GM21528 (cell line): ENCODE results near the gene ATIC.
"Not testable (repeated sequence)": the region's sequence is repeated elsewhere in the genome, so short reads cannot be mapped to it uniquely, and the experiment has no call there.

ENCODE experiments used
- ATAC-seq: cut with Tn5 transposase; IDR thresholded peaks from one replicate; pipeline ENCODE4 v1.9.1; 2021; ENCODE audit warnings: mild to moderate bottlenecking, moderate library complexity; ENCODE audit not compliant: unreplicated experiment, low FRiP score

Gene ATIC

DNA sequence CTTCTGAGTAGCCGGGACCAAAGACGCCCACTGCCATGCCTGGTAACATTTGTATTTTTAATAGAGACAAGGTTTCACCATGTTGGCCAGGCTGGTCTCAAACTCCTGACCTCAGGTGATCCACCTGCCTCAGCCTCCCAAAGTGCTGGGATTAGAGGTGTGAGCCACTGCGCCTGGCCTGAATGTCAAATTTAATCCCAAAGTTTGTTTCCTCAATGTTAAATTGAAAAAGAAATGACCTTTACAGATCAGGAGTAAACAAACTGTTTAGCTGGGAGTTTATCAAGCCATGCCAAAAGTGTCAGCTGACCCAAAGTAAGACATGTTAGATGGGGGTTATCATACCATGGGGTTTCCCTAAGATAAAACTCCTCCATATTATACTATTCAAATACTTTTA lies 48.2 kb downstream of the ATIC start:
- not testable (repeated sequence) for ATAC-seq

DNA sequence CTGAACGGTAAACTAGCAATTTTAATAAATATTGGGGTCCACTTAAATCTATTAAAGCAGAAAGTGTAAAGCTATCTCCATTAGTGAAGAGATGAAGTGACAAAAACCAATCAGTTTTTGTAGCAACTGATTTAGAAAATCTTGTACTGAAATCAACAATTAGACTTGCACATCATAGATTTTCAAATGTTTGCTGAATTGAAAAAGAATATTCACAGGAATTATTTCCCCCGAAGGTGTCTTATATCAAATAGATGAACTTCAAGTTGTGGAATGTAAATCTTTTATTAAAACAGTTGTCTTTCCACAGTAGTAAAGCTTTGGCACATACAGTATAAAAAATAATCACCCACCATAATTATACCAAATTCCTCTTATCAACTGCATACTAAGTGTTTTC lies 48.7 kb downstream of the ATIC start:
- ATAC-seq, result no peak

DNA sequence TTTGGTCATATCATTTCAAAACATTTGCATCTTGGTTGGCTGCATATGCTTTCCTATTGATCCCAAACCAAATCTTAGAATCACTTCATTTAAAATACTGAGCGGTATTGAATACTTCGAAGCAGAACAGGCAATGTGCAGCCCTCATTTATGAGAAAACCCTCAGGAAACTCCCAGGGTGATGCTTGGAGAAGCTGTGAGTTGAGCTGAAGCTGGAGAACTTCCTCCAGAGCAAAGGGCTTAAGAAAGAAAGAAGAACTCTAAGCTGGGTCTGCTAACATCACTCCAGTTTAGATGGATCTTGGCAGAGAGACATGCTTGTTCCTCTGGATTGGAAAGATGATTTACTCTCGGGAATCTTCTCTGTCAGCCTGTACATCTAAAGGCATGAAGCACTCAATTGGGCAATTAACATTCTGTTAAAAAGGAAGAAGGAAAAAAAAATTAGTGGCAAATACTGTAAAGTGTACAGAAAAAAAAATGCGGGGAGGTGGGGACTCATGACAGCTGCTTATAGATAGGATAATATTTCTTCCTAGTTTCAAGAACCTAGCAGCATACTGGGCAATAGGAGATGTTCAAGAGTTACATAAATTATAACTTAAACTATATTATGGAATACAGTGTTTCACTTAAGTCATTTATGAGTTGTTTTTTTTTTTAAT lies 49.5 kb downstream of the ATIC start:
- no peak for ATAC-seq

DNA sequence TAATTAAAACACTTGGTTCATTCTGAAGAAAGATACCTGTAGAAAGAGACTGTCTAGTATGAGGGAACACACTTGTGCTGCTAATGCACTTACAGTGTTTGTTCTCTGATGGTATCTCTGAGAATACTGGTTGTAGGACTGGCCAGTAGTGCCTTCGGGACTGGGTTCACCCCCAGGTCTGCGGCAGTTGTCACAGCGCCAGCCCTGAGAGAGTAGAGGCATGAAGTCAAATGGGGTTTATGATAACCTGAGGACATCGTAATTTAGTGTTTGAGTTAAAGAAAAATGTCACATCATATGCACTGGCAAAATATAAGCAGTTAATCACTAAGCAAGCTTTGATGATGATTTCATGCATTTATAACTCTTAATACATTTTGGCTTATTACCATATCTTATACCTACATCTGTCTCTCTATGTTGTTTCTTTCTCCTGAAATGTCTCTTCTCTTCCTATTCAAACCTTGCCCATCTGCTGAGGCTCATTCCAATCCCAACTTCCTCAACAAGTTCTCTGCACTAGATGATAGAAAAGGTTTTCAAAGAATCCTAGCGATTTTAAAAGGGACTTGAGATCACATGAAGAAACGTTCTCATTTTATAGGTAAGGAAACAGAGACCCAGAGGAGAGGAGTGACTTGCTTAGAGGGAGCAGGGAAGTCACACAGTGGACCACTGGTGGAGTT lies 50.2 kb downstream of the ATIC start:
- no peak for ATAC-seq

DNA sequence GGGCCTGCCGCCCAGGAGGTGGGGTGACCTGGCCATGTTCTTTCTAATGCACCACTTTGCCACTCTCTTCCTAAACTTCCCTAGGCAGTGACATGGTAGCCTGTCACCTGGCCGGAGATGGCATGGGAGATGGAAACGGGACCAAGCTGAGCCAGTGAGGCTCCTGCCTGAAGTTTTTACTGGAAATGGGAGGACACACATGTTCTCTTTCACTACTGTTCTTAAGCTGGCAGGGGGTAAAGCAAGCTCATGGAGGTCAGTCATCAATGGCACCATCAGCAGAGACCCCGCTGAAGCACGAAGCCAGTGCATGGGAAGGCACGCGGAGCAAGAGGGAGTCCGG lies 50.7 kb downstream of the ATIC start:
- no peak for ATAC-seq

DNA sequence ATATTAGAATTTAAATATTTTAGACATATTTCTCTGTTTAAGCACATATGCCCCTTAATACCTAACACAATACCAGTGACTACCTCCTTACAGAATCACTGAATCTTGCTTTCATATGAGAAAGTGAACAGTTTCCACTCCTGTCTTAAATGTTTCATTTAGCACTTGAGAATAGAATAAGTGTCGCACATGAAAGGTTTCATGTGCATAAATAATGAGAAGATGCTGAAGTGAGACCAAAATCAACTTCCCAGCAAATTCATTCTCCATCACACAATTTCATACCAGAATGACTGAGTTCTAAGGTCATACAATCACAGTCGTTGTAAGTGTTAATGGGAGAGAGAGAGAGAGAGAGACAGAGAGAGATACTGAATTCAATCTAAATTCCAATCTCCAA lies 51.2 kb downstream of the ATIC start:
- no peak for ATAC-seq

DNA sequence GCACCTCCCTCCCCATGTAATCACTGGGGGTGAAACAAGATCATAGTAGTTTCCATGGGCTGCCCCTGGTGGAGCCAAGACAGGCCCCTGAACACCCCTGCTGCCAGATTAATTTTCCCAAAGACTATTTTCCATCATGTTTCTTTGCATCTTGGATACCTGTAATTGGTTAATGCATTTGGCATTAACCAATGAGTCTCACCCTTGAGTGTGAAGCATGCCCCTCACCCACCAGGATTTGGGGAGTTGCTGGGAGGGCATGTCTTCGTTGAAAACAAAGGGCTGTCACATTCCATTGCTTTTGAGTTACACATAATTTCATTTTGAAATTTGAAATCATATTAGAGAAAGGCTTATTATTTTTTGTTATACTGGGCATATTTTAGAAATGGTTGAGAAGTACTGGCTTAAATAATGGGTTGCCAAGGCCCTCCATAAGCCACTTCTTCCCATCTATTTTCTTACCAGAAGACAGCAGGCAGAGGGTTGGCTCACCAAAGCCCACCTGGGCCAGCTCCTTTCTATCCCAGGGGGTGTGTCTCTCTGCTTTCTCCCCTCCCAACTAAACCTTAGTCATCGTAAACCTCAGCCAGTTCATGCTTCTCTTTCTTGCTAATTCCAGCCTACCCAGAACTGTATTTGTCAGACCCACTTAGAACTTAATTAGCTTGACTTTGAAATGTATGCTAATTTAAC lies 51.8 kb downstream of the ATIC start:
- ATAC-seq, result no peak

DNA sequence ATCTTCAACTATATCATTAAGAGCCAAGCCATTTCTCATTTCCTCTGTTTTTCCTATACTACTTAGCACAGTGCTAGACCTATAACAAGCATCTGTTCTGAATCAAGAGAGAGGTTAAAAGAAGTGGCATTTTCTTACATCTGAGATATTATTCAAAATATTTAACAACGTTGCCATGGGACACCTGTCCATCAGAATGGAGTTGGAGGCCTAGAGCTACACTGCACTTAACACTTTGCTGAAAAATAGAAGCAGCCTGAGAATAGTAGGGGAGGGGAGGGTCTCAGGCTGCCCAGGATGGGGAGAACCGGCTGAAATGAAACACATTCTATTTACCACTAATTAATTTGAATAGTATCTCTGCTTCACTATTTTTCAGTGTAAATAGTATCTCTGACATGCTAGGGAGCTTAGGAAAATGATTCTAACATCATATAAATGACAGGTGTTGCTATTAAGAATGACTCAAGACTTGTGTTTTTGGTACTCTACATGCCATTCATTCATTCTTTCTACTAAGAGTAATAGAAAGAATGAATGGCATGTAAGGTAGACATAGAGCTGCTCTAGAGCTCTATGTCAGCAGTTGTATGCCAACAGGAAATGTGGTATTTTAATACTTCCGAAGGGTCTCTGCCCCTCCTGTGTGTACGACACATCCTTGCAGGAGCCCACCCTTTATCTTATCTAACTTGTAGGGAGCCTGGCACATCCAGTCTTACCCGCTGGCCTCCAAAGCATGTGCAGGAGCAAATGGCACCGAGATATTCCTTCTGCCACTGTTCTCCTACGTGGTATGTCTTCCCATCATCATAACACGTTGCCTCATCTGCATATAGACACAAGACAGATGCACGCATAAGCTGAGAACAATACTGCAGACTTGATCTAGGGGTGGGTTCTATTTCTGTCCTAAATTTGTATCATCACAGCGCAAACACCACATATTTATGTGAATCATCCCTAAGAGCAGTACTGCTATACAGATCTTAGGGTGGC lies 52.6 kb downstream of the ATIC start:
- ATAC-seq, result no peak

DNA sequence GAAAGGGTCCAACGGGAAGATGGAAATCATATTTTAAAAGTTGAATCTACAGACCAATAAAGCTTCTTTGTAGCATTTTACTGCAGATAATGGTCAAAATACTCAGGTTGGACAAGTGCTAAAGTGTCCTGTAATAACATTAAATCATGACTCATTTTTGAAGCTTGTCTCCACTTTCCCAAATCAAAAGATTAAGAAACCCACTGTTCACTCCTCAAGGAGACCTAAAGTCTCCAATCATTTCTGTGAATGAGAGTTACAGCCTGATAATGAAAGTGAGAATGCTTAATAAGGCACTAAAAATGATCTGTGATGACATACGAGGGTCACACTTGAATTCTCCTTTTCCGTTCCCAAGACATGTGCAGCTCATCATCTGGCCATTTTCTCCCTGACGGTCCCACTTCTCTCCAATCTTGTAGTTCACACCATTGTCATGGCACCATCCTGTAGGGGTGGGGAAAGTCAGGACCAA lies 53.4 kb downstream of the ATIC start:
- no peak for ATAC-seq

DNA sequence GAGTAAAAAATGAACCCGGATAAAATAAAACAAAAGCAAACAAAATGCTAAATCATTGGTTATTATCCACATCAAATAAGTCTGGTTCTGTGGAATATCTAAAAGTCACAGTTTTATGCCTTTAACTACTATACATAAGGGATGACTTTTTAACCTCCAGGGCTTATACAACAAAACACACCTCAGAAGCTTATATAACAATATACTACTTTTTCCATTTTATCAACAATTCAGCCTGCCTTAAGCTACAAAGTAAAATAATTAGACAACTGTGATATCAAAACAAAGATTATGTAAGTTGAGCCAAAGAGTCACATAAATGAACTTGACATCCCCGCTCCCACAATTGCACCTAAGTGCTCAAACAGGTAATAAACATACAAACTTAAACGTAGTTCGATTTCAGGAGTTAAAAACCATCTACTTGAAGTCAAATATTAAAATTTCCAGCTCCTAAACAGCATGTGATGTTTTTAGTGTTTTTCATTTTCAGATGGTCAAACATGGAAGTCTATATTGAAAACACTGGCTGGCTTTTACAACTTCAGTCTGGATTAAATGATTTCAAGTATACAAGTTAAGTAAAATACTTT lies 54.7 kb downstream of the ATIC start:
- no peak for ATAC-seq

DNA sequence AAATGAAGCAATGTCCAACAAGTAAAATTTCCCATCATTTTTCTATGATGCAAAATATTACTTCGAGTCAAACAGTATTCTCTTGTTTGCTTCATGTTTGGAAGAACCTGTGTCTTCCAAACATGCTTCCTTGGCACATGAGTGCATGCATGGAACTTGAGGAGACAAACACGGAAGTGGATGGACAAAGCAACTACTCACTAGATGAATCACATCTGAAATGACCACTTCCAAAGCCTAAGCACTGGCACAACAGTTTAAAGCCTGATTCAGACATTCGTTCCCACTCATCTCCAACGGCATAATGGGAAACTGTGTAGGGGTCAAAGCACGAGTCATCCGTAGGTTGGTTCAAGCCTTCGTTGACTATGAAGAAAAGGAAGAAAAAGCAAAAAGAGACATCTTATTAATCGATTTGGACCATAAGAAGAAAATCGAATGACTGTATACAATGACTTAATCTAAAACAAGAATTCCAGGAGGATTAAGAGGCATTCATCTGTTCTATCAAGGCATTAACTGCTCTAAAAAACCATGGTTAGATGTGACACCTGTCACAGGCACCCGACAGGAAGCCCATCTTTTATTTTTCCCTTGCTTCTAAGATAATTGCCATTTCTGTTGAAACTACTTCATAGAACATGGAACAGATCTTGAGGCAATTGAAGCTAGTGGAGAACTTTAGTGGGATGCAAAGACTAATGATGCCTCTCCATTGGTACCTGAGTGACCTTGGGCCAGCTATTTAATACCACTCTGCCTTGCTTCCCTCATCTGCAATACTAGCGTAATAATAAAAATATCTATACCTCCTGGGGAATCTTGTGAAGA lies 56.0 kb downstream of the ATIC start:
- ATAC-seq, result no peak

DNA sequence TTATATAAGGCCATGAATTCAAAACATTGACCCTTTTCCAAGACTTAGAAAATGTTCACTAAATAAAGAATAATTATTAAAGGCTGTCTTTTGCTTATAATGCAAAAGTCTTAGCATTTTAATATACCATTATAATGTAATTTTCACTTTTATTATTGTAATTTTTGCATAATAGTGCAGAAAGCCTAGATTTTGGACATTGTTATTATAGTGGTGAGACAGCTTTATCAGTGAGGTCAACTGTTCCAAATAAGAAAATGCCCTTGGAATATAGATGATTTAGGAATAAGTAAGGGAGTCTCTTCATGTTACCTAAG lies 56.6 kb downstream of the ATIC start:
- no peak for ATAC-seq

DNA sequence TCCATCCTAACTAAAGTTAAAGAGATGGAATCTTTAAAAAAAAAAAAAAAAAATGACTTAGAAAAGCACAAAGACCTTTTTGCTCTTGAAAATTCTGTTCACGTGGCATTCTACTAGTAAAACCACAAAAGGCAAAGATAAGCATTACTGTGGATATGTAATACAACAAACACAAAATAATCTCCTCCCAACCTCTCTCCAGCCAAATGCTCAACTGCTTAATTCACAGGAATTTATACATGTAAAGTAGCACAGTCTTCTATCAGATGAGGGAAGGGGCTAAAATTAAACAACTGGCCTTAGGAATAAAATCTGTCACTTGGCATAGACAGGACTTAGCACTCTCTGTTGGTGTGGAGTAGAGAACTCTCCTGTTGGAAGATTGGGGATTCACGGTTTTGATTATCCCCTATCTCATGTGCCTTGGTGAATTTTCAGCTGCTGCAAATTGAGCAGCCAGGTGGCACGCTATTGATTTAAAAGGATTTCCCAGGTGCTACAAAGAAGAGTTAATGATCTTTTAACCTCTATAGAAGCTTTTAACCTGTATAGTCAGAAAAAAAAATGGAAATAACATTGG lies 57.4 kb downstream of the ATIC start:
- ATAC-seq, result no peak

DNA sequence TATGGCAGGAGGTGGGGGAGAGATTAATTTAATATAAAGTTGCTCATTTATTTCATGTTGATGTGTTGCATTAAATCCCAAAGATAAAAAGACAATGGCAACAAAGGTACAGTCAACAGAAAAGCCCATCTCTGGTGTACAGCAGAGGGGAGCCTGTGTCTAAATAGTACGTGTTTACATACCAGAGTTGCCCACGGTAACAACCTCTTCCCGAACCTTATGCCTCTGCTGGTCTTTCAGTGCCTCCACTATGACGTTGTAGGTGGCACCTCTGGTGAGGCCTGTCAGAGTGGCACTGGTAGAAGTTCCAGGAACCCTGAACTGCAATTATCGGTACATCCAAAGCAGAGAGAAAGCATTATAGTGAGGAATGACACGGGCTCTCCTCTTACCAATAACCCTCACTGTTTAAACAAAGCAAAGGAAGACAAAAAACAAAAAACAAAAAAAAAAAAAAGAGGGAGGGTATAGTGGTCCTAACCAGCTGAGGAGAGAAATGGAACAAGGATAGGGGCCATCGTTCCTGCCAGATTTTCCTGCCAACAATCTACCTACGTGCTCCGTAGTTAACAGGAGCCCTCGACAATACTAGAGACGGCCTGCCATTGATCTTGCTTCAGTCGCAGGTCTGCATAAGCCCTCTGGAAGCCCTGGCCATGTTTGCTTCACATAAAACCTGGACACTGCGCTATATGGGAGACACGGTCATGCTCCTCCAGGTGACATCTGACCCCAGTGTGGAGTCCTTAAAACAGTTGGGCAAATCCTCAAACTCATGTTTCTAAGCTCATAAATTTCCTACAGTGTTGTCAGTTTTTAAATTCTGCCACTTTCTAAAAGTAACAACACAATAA lies 58.5 kb downstream of the ATIC start:
- no peak for ATAC-seq

DNA sequence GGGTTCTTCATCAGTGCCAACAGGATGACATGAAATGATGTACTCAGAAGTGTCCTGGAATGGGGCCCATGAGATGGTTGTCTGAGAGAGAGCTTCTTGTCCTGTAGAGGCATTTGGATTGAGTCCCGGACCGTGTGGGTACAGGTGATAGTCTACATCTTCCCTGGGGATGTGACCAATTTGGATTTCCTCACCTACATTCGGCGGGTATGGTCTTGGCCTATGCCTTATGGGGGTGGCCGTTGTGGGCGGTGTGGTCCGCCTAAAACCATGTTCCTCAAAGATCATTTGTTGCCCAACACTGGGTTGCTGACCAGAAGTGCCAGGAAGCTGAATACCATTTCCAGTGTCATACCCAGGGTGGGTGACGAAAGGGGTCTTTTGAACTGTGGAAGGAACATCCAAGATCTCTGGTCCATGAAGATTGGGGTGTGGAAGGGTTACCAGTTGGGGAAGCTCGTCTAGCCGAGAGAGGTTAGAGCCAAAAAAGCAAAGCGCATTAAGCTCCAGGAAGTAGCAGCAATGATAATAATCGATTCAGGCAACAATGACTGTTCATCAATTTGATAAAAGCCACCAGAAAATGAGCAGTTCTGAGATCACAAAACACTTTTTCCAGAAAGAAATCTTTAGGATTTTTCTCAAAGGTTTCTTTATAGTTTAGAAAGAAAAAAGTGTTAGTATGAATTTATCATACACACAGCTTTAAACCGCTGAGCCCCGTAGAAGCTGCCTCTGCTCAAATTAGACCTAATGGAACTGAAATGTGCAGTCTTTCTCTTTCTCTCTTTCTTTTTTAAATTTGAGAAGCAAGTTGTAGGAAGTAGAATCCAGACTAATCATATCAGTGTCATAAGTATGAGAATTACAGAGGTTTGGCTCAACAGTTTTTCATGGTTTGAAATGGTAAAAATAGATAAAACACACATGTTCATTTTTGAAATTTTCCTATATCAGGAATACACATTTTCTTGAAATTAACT lies 60.3 kb downstream of the ATIC start:
- ATAC-seq, result no peak

DNA sequence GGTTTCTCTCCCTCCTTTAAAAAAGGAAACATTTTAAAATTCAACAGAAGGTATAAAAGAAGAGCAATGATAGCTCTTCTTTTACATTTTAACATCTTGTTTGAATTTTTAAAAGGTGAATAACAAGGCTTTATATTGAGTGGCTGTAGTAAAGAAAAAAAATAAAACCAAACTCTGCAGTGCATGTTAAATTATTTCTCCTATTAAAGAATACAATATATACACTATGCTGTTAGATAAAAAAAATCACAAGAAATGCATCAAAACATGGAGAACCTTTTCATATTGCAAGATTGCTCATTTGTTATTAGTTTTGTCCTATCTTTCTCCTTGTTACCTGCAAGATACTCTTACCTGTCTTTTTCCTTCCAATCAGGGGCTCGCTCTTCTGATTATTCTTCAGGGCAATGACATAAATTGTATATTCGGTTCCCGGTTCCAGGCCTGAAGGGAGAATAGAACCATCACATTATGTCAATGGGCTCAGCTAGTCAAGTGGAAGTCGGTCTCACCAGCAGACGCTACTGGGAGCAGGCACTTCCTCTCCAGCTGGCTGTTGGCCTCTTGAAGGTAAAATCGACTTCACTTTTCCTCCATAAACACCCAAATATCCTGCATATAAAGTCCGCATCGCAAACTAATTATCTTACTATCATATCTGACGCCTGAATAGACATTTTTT lies 61.2 kb downstream of the ATIC start:
- no peak for ATAC-seq

DNA sequence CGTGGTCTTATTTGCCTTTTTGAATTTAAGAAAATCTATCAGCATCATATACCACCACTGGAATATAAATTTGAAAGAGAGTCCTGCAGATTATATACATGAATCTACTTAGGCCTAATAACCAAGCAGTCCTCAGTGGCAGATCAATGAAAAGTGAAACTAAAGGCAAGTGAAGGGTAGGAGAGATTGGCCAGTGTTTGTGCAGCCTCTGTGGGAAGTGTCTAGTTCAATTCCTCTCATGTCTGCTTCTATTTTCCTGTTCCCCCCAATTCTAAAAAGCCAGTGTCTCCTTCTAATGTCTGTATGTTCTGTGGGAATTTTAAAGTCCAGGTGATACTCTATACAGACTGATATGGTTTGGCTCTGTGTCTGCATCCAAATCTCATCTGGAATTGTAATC lies 62.1 kb downstream of the ATIC start:
- ATAC-seq, result no peak
